ACHN (cell line): ENCODE data around the gene GBX1.

Source experiments
- DNase-seq: peaks from one replicate; pipeline ENCODE4 v3.0.0-alpha.2; 2015
- in situ Hi-C: cut with HindIII; loops from 2 replicates; pipeline ENCODE4 v1.10.0; 2017; ENCODE audit warnings: low sequenced_read_pairs, low pct_ligation_motif_present, low pct_unique_long_range_greater_than_20kb

Gene GBX1

DNA sequence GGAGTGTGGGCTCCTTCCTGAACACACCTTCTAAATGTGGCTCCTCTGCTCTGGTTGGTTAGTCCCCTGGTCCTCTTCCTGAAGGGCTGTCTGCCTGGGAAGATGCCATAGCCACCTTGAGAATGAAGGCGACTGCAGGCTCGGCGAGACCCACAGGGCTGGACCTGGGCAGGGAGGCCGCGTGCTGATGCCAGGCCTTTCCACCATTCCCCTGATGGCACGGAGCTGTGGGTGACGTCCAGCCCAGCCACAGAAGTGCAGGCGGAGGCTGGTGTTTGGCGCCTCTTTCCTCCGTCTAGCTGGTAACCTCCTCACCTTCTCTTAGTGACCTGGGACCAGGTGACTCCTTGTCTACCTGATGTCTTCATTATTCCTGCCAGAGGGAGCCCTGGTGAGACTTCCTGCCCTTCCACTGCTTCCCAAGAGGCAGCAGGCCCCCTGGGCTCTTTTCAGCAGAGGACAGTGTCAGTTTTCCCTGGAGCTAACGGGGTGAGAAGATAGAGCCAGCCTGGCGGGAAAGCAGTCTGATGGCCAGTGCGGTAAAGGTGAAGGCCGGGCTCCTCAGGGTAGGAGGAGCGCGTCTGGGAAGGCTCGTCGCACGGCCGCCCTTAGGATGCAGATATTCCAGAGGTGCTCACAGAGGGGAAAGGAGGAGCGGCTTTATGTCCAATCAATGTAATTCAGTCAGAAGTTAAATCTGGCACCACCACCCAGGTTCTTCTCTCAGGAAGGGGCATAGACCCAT is 34.9 kb downstream of the GBX1 start:
- in situ Hi-C loops = no loop called here
- no peak for DNase-seq

DNA sequence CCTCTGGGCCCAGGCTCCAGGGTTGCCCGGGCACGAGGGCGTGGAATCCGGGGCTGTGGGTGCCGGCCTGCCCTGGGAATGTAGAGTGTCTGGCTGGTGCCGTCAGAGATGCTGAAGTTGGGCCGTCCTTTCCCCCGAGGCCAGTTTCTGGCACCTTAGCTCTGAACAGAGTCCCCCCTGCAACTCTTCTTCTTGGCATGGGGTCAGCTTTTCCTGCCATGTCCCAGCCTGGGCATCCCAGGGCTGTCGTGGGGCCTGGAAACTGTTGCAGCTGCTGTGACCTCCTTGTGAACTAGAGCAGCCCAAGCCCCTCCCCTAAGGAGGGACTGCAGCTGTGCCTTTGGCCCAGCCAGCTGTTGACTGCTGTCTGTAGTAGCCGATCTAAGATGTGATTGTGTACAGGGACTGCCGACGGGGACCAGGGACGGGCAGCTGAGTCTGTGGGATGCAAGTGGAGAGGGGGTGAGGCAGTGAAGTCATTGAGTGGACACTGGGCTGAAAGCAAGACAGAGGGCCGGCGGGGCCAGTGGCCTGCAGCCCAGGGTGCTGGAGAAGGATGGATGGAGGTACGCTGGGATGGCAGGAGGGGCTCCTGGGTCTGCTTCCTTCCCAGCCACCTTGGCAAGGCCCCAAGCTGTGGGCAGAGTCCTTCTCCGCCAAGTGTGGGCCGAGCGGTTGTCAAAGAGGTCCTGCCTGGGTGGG is 35.8 kb downstream of the GBX1 start:
- in situ Hi-C loops = no loop called here
- no peak for DNase-seq

DNA sequence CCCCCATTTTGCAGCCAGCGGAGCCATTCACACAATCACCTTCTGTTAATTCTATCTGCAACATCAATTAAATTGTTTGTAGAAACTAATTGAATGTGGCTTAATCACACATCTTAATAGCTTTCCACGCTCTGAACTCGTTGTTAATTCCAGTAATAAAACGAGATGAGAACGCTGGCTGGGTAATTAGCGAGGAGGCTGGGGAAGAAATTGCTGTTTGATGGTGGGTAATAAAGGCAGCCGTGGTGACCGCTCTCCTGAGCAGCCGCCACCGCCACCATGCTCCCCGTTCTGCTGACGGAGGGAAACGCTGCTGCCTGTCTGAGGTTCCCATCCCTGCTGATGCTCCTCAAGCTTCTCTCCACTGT is 36.3 kb downstream of the GBX1 start:
- DNase-seq = no peak
- in situ Hi-C loops = no loop called here

DNA sequence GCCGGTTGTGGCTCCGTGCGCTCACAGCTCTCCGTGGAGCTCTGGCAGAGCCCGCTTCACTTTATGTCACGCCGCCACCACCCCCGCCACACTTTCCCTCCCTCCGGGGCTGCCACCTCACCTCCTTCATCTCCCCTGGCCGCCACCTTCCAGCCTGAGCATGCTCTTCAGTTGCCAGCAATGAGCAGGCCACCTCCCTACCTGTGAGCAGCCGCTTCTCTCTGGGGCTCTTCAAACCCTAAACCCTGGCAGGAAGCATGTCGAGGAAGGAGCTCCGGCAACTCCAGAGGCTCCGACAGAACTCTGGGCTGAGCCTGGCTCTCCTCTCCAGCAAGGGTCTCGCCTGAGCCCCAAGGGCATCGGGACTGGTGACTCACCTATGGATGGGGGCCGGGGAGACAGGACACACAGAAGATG is 36.7 kb downstream of the GBX1 start:
- in situ Hi-C loops = no loop called here
- no peak for DNase-seq

DNA sequence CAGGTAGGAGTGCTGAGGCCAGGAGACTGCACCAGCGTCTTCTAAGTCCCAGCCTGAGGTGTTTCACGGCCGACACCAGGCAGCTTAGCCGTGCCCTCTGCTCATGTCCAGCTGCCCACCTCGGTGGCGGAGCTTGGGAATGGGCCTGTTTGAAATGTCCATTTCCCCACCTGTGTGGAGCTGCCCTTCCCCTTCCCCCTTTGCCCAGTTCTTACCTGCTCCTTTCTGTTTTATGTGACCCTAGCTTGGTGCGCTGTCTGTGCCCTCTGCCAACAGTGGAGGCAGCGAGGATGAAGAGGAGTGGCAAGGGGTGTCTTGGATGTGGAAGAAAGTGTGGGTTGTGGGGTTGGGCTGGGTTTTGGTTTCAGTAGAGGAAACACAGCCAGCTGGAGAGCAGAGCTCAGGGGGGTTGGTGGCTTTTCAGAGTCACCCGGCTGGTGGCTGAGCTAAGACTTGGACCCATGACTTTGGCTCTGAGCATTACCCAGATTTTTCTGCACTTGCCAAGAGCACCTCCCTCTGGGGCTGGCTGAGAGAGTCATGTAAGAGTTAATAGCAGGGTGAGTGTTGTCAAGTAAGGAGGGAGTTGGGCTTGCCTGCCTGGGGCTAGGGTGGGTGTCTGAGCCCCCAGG is 37.4 kb downstream of the GBX1 start:
- no peak for DNase-seq
- in situ Hi-C loops = no loop called here

DNA sequence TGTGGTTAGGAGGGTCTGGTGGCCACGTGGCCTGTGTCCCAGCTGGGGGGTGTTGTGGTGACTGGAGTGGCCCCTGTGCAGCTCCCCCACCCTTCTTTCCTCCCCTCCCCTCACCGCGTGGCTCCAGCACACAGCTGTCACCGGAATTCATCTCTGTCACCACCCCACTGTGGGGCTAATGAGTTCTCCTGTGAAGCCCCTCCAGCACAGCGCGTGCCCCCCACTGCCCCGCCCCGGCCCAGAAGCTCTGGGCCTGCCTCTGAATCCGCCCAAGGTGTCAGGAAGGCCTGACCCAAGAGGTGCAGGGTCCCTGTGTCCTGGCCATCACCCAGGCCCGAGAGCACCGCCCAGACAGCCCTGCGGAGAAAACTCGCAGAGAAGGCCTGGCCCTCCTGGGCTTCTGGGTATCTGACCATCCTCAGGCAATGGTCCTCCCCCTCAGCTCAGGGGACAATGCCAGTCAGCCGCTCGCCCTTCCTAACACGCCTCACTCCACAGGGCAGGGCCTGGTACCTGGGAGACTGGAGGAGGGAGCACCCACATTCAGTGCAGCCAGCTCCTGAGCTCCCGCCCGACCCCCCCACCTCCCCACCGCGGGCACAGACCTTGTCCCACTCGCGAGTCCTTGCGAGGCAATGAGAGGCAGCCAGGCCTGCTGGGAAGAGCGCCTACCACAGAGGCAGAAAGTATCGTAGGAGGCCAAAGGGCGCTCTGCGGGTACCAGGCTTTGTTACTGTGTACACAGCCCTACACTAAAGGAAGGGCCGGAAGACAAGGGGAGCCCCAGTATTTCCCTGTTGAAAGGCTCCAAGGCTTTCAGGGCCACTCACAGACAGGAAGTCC is 38.2 kb downstream of the GBX1 start:
- in situ Hi-C loops = no loop called here
- DNase-seq = no peak

DNA sequence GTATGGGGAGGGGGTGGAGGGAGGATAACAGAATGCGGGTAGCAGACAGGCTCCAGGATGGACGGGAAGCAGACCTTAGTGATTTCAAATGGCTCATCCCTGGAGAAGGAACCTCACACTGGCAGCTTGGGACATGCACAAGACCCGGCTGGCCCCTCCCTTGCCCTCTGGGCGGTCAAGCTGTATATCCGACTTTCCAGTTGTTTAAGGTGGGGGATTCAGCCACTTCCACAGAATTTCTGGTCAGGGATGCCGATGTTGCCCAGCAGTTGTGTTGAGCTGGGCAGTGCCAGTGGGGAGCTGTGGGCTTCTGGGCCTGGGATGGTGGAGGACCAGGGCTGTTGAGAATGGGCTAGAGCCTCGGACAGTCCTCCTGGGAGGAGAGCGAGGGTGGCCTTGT is 38.8 kb downstream of the GBX1 start:
- in situ Hi-C loops = no loop called here
- no peak for DNase-seq

DNA sequence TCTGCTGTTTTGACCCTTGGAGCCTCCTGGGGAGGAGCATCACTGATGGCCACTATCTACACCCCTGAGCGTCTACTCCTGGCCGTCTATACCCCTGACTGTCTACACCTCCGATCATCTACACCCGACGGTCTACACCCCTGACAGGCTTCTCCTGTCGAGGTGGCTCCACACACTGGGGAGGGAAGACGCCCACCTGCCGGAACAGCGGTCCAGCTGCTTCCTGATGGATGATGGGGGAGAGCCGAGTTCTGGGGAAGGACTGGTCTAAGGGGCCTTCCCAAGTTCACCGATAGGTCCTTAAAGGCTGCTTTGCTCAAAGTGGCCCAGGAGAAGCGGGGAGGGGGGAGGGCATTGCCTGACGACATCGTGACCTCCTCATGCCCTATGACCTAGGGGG is 39.4 kb downstream of the GBX1 start:
- in situ Hi-C loops = no loop called here
- DNase-seq = no peak

DNA sequence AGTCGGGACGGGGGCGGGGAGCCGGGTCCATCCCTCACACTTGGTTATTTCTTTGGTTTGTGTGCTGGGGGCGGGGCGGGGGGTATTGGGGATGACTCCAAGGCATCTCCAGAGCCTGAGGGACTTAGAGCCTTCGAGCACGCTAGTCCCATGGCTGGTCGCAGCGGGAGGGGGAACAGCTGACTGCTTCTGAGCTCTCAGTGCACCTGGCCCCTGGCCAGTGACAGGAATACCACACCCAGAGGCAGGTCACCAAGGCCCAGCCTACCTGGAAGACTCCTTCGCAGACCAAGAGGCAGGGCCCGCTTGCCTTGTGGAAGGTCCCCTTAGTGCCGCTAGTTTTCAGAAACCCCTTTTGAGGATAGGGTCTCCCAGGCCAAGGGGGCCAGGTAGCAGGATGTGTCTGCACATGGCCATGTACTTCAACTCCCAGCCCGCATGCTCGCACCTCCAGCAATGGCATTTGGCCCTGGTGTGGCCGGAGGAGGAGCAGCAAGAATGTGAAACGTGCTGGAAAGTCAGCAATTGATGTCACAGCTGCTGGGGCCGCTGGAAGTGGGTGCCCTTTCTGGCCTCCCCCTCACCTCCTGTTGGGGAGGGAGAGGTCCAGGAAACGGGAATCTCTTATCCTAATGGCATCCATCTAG is 40.9 kb downstream of the GBX1 start:
- in situ Hi-C loops = no loop called here
- DNase-seq = no peak

DNA sequence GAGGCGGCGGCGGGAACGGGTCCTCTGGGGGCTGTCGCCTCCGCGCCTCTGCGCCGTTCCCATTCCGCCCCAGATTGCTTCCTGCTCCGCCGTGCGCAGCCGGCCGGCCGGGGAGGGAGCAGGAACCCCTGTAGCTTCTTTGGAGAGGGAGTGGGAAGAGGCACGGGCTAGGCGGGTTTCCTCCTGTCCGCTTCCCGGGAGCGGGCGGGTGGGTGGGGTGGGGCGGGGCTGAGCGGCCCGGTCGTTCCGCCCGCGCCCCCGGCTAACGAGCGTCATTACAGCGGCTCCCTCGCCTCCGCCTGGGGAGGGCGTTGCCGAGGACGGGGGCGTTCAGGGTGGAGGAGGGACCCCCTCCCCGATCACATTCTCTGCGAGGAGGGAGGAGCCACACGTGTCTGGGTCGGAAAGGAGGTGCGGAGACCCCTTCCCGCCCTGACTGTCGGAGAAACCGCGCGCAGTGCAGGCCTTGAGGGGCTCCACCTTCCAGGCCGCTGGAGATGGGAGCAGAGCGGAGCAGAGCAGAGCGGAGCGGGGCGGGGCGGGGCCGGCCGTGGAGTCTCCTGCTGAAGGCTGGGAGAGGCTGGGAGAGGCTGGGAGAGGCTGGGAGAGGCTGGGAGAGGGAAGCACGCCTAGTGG is 41.5 kb downstream of the GBX1 start:
- DNase-seq = no peak
- in situ Hi-C loops = no loop called here

DNA sequence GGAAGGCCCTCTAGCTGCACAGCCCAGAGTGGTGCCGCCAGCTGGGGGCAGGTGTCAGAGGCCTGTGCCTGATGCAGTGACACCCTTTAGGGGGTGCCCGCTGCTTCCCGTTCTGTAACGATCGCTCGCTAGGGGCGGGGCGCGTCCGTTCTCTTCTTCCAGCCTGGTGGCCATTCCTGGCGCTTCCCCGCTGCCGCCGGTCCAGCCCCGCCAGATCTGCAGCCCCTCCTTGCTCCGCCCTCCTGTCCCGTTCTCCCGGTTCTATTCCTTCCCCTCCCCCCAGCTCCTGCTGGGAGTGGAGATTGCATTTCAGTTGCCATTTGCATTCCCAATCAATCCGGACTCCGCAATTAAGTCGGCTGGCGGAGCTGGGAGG is 42.0 kb downstream of the GBX1 start:
- in situ Hi-C loops = no loop called here
- peak; percentile 53 for DNase-seq

DNA sequence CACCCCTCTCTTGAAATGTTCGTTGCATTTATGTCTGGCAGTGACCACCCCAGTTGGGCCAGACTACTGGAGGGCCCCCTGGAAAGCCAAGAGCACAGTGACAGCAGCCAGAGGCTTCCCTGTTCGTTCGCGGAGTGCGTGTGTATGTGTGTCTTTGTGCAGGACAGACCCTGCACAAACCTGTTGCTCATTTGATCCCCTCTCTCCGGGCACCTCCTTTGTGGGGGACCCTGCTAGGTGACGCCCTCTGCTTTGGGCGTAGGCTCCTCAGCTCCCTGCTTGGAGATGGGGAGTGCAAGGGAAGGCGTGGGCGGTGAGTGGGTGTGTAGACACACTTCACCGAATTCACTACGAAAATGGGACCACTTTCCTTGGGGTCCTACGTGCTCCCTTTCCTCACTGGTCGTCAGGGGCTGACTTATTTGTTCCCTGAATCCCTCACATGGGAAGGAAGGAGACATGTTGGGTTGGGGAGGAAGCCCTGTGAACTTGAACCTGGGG is 42.5 kb downstream of the GBX1 start:
- no peak for DNase-seq
- in situ Hi-C loops = no loop called here

DNA sequence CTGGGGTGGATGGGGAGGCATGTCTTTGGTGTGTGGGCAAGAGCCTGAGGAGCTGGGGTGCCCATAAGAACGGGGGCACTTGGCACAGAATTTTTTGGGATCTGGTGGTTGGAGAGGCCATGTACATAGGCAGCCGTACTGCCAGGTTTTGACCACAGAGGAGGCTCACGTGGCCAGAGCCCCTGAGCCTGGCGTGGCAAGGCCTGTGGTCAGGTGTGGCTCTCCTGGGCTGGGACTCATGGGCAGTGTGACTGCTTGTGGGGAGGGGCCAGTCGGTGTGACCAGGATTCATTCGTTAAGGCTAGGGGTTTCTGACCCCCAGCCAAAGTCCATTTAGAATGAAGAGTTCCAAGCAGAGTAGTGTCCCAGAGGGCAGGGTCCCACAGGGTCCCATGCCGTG is 43.0 kb downstream of the GBX1 start:
- in situ Hi-C loops = no loop called here
- no peak for DNase-seq

DNA sequence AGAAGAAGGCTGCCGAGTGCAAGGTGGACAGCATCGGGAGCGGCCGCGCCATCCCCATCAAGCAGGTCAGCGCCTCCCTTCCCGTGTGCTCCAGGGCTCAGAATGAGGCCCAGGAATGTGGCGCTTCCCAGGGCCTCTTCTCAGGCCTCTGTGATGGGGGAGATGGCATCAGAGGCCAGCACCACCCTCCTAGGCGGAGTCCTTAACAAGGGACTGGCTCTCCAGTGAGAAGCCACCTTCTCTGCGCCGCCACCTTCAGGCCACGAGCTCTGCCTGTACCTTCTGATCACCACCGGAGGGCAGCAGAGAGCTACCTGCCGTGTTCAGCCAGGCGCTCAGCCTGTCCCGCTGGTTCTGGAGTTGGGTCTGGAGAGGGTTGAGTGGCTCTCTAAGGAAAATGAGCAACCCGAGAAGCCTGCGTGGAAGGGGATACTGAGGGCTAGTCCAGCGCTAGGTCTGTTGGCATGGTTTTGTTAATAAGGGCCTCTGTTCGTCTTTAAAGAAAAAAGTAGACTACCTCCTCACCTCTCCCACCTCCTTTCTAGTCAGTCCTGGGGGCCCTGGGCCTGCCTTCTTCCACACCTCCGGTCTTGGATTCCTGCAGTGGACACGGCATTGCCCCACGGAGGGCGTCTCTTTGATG is 43.6 kb downstream of the GBX1 start:
- in situ Hi-C loops = no loop called here
- peak; percentile 83 for DNase-seq

DNA sequence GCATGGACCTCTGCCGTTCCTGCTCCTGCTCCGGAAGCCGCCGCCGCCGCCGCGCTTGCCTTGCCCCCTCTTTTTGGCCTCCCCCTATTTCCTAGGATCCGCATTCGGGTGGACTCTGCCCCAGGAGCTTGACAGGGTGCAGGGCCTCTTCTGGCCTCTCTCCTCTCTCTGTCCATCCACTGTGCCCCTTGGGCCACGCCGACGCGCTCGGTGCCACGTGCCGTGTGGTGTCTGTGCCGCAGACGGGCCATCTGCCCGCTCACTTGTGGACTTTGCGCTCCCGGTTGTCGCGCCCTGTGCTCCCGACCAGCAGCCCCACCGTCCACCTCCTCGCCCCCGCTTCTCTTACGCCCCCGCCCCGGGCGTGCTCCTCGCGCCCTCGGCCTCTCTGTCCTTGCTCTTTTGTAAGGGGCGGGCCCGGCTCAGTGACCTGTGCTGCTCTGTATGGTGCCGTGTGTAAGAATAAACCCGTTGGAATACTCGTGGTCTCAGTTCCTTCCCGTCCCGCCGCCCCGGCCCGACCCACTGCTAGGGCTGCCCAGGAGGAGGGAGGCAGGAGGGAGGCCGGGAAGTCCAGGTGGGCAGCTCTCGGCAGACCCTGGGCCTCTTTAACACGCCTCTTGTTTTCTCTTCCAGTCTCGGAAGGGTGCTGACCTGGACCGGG is 44.2 kb downstream of the GBX1 start:
- no peak for DNase-seq
- in situ Hi-C loops = no loop called here

DNA sequence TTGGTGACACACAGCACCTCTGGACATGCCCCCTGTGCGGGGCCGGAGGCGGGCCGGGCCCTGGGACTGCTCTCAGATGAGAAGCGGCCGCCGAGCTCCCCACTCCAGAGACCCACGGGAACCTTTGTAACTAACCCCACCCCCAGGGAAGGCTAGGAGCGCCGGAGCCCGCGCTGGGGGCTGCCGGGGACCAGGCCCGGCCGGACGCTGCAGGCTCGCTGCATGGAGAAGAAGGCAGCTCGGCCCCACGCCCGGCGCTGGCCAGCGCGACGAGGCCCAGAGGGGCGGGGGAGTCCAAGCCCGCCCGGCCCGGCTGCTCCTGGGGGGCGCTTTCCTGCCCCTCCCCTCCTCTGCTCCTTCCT is 44.7 kb downstream of the GBX1 start:
- in situ Hi-C loops = no loop called here
- no peak for DNase-seq

DNA sequence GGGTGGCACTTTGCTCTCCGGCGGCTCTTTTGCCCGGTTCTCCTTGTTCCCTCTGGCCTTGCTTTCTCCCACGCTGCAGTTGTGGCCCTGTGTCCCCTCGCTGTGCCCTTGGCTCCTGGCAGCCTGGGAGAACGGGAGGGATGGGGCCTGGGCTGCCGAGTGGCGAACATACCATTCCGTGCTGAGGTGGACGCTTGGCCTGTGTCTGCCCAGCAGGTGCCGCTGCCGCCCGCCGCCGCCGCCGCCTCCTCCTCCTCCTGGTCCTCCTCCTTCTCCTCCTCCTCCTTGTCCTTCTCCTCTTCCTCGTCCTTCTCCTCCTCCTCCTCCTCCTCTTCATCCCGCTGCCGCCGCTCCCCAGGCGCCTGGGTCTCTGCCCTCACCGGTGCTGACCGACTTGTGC is 45.2 kb downstream of the GBX1 start:
- DNase-seq = no peak
- in situ Hi-C loops = no loop called here
